ENCODE measurements around the gene CMTM7.

CMTM7 gene

DNA sequence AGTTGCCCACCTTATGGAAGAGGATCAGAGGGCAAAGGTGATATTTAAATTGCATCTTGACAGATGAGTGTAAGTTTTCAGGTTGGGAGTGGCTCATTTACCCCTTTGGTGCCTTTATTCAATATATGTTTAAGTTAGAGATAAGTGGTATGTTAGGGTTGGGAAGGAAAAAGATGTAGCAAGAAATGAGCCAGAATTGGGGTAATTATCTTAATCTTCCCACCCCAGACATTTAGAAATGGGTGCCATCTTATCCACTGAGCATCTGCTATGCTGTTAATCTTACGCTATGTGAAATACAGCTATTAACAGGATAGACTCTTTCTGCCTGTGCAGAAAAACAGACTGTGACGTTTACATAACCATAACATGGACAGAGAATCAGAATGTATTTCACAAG lies 6.3 kb downstream of the CMTM7 start:
- TF ChIP-seq POLR2A (IDR thresholded peaks at IDR 0.05; ENCODE audit: low read depth, low read length): no peak
- no peak for FAIRE-seq
- no peak for DNase-seq (ENCODE audit: insufficient read length, low spot score)

- FAIRE-seq (no peak), DNase-seq (ENCODE audit: insufficient read length, low spot score) (no peak)
- TF ChIP-seq POLR2A (IDR thresholded peaks at IDR 0.05; ENCODE audit: low read depth, low read length): no peak
Measured at GRCh38 chr3:32398531-32398930, 6.9 kb downstream of the CMTM7 start.

DNA sequence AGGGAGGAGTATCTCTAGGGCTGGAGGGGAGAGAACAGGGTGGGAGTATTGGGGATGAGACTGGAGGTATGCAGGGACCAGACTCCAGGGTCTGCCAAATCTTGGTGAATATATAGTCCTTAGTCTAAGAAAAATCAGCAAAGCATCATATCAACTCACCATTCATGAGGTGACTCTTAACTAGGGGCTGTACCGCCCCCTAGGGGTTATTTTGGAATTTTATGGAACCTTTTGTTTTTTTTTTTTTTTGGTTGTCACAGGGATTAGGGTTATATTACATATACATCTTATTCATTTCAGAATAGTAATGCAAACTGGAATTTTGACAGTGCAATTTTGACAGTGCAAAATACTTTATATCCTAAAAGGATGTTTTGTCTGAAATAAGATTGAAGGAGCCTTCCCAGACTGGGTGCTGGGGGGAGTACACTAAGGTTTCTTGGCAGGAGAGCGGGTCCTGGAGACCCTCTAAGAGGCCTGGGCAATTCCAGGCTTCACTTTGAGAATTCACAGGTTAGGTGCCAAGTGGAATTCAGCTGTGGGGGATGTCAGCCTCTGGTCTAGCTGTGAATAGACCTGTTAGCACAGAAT lies 7.5 kb downstream of the CMTM7 start:
- no peak for TF ChIP-seq POLR2A (IDR thresholded peaks at IDR 0.05; ENCODE audit: low read depth, low read length)
- FAIRE-seq (no peak), DNase-seq (ENCODE audit: insufficient read length, low spot score) (peak; percentile 23)

GRCh38 chr3:32401126-32401525 lies 9.5 kb downstream of the CMTM7 start:
- DNase-seq (ENCODE audit: insufficient read length, low spot score) (no peak), FAIRE-seq (no peak)
- no peak for TF ChIP-seq POLR2A (IDR thresholded peaks at IDR 0.05; ENCODE audit: low read depth, low read length)

DNA sequence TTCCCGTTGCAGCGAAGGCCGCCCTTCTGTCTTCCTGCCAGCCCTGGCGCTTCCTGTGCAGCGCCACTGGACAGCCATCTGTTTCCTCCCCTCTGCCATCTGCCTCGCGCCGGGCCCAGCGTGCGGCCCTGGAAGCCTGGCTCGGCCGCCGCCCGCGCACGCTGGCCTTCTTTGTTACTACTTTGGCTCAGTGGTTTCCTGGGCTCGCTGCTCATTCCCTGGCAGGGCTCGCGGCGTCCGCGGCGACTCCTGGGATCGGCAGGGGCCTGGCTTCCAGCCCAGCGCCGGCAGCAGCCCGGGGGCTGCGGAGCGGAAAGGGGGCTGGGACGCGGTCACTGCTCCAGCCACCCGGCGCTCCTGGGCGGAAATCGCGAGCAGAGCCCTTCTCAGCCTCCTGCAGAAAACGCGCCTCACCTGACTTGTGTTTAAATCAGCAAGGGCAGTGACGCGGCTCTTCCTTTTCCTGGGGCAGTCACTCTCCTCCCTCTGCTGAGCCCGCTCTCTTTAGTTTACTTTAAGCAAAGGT lies 10.0 kb downstream of the CMTM7 start:
- DNase-seq (ENCODE audit: insufficient read length, low spot score) (peak; percentile 61), FAIRE-seq (peak; percentile 23)
- TF ChIP-seq POLR2A (IDR thresholded peaks at IDR 0.05; ENCODE audit: low read depth, low read length): peak; percentile 40; the same call in 1 of the 2 replicates

DNA sequence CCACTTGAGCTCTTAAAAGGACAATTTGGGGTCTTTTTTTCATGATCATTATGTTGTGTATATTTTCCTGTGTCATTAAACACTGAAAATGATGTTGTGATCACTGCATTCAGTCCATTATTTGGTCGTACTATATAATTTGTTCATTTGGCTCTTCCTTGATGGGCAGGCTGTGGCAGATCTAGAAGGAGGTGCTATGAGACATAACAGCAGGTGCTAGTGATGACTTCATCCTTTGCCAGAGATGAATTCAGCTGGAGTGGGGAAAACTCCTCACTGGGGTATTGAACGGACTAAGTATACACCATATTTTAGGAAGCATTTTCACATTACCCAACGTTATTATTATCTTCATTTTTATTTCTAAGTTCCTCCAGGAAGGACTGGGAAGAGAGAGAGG lies 12.0 kb downstream of the CMTM7 start:
- FAIRE-seq (no peak), DNase-seq (ENCODE audit: insufficient read length, low spot score) (no peak)
- TF ChIP-seq POLR2A (IDR thresholded peaks at IDR 0.05; ENCODE audit: low read depth, low read length): no peak

GRCh38 chr3:32404714-32405113 lies 13.1 kb downstream of the CMTM7 start:
- TF ChIP-seq POLR2A (IDR thresholded peaks at IDR 0.05; ENCODE audit: low read depth, low read length): no peak
- FAIRE-seq: no peak
- no peak for DNase-seq (ENCODE audit: insufficient read length, low spot score)

GRCh38 chr3:32405155-32405554 lies 13.5 kb downstream of the CMTM7 start:
- no peak for TF ChIP-seq POLR2A (IDR thresholded peaks at IDR 0.05; ENCODE audit: low read depth, low read length)
- DNase-seq (ENCODE audit: insufficient read length, low spot score) (no peak), FAIRE-seq (no peak)

DNA sequence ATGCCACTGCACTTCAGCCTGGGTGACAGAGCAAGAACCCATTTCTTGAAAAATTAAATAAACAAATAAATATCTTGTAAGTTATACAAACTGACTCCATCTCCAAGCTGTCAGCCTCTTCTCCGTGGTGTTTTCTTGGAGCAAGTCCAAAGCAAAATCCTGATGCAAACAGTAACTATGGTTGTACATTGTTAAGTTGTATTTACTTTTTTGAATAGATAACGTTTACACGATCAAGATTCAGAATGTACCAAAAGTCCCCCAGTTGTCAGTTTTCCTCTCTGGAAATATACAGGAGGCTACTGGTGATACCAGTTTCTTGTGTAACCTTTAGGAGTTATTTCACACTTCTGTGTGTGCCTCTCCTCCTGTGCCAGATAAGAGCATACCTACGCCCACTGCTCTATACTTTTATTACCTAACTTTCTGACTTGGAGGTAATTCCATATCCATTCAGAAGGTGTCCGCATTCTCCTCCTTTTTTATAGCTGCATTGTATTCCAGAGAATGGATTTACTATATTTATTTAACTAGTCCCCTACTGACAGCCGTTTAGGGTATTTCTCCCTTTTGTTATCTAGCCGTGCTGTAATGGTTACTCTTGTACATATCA lies 14.2 kb downstream of the CMTM7 start:
- TF ChIP-seq POLR2A (IDR thresholded peaks at IDR 0.05; ENCODE audit: low read depth, low read length): no peak
- no peak for FAIRE-seq
- DNase-seq (ENCODE audit: insufficient read length, low spot score): no peak

DNA sequence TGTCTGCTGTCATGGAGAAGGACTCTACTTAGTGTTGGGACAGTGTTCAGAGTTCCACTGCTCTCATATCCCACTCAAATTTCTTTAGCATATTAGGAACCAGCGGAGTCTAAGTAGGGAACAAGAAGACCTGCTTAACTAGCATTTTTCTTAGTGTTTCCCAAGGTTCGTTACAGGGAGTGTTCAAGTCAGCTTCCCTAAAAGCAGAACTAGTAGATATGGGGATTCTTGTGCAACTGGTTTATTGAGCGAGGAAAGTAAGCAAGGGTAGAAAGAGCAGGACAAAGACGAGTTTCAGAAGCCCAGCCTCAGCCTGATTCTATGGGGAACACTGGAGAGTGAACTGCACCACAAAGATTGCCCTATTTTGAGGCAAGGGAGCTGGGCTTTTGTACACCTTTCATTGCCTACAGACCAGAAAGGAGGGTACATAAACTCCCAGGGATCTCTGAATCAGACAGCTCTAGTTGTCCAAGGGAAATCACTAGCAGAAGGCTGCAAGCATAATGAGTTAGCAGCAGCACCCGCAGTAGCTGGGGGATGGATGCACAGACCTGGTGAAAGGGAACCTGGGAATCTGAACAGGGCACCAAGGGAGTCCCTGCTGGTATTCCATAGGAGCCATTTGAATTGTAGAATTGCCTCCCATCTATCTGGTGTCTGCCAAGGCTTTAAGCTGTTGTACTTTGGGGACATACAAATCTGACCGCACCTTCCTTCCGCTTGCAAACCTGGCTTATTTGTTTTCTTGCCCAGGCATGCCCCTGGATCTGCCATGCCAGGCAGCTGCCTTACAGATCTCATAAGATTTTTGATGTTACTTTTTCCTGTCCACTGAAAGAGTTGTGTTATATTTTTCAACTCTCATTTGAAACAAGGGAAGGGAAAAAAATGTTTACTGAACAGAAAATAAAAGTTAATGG lies 15.1 kb downstream of the CMTM7 start:
- DNase-seq (ENCODE audit: insufficient read length, low spot score) (no peak), FAIRE-seq (no peak)
- TF ChIP-seq POLR2A (IDR thresholded peaks at IDR 0.05; ENCODE audit: low read depth, low read length): no peak

GRCh38 chr3:32410367-32411246 lies 19.0 kb downstream of the CMTM7 start:
- FAIRE-seq (no peak), DNase-seq (ENCODE audit: insufficient read length, low spot score) (no peak)
- no peak for TF ChIP-seq POLR2A (IDR thresholded peaks at IDR 0.05; ENCODE audit: low read depth, low read length)

GRCh38 chr3:32411442-32411841 lies 19.8 kb downstream of the CMTM7 start:
- DNase-seq (ENCODE audit: insufficient read length, low spot score) (no peak), FAIRE-seq (no peak)
- TF ChIP-seq POLR2A (IDR thresholded peaks at IDR 0.05; ENCODE audit: low read depth, low read length): no peak

GRCh38 chr3:32412887-32413286 lies 21.2 kb downstream of the CMTM7 start:
- DNase-seq (ENCODE audit: insufficient read length, low spot score) (no peak), FAIRE-seq (no peak)
- TF ChIP-seq POLR2A (IDR thresholded peaks at IDR 0.05; ENCODE audit: low read depth, low read length): no peak

All from H54 (cell line).